Keratinocyte (primary cell): ENCODE measurements around the gene MVP. TPM values are rescaled to one million over a fixed set of nuclear protein-coding genes. Genes with fewer than 3 reads are reported as not detected.

Experiments
- DNase-seq: peaks from one replicate; pipeline ENCODE4 v3.0.0-alpha.2; 2011; ENCODE audit warnings: low read depth, missing footprints, low spot score
- FAIRE-seq: peaks from 2 replicates; lab custom pipeline; 2011; peaks lifted over from hg19 to GRCh38; lab: Jason Lieb, UNC
- H2AFZ ChIP-seq: 2 replicates; pipeline ENCODE4 v1.6.0; 2012; ENCODE audit warnings: low read length, control low read depth, inconsistent platforms; ENCODE audit not compliant: control insufficient read depth
- H3K27ac ChIP-seq: 2 replicates; pipeline ENCODE4 v1.5.1; 2011; ENCODE audit warnings: low read length; ENCODE audit not compliant: control insufficient read depth, insufficient read depth
- H3K27me3 ChIP-seq: 3 replicates; pipeline ENCODE4 v1.6.0; 2011; ENCODE audit warnings: low read length; ENCODE audit not compliant: control insufficient read depth, insufficient read depth; ENCODE audit errors: extremely low read depth
- H3K36me3 ChIP-seq, 2 experiments: 2 replicates in 1 of 2; 3 replicates in 1 of 2; pipeline ENCODE4 v1.5.1; 2011; ENCODE audit warnings: low read length in 2 of 2, mild to moderate bottlenecking in 1 of 2; ENCODE audit not compliant: control insufficient read depth in 2 of 2, insufficient read depth in 2 of 2; ENCODE audit errors: extremely low read depth in 1 of 2
- H3K4me1 ChIP-seq: 3 replicates; pipeline ENCODE4 v1.5.1; 2011; ENCODE audit warnings: low read length; ENCODE audit not compliant: control insufficient read depth, insufficient read depth; ENCODE audit errors: extremely low read depth
- H3K4me2 ChIP-seq: 3 replicates; pipeline ENCODE4 v1.6.0; 2011; ENCODE audit warnings: low read depth, low read length; ENCODE audit not compliant: control insufficient read depth, insufficient read depth; ENCODE audit errors: extremely low read depth
- H3K4me3 ChIP-seq, 3 experiments: fragments of 200-600 bp in 1 of 3; sonication (generic) in 1 of 3; 2 replicates in 2 of 3; 3 replicates in 1 of 3; pipeline ENCODE4 v1.5.1; 2011 to 2016; ENCODE audit warnings: low read length in 3 of 3, mild to moderate bottlenecking in 3 of 3, control low read depth in 2 of 3, inconsistent platforms in 1 of 3, low read depth in 1 of 3, mixed read lengths in 1 of 3, mixed run types in 1 of 3, moderate library complexity in 1 of 3; ENCODE audit not compliant: control insufficient read depth in 2 of 3, insufficient read depth in 2 of 3; ENCODE audit errors: extremely low read depth in 1 of 3
- H3K79me2 ChIP-seq: 2 replicates; pipeline ENCODE4 v1.6.0; 2012; ENCODE audit warnings: low read length; ENCODE audit not compliant: control insufficient read depth, insufficient read depth
- H3K9ac ChIP-seq: 3 replicates; pipeline ENCODE4 v1.6.0; 2011; ENCODE audit warnings: low read length; ENCODE audit not compliant: control insufficient read depth, insufficient read depth; ENCODE audit errors: extremely low read depth
- H3K9me1 ChIP-seq: 3 replicates; pipeline ENCODE4 v1.6.0; 2011; ENCODE audit warnings: low read length; ENCODE audit not compliant: control insufficient read depth, insufficient read depth; ENCODE audit errors: extremely low read depth
- H3K9me3 ChIP-seq: 2 replicates; pipeline ENCODE4 v1.5.1; 2012; ENCODE audit warnings: low read depth, low read length; ENCODE audit not compliant: control insufficient read depth
- H4K20me1 ChIP-seq: 3 replicates; pipeline ENCODE4 v1.6.0; 2011; ENCODE audit warnings: low read length; ENCODE audit not compliant: control insufficient read depth, insufficient read depth; ENCODE audit errors: extremely low read depth
- CTCF ChIP-seq, 3 experiments: IDR thresholded peaks in 1 of 3; conservative IDR thresholded peaks in 1 of 3; optimal IDR thresholded peaks in 1 of 3; 2 replicates in 2 of 3; 3 replicates in 1 of 3; pipeline versions ENCODE3 to v1.5.1; 2011; ENCODE audit warnings: low read length in 3 of 3, mild to moderate bottlenecking in 3 of 3, moderate library complexity in 2 of 3, control low read depth in 1 of 3, inconsistent platforms in 1 of 3; ENCODE audit not compliant: insufficient read depth in 2 of 3; ENCODE audit errors: extremely low read depth in 1 of 3
- EZH2 ChIP-seq: IDR thresholded peaks from one replicate; pipeline ENCODE4 v1.6.1; 2012; ENCODE audit warnings: inconsistent platforms, mild to moderate bottlenecking, low read length, moderate library complexity
- dilution Hi-C: fragments of 300-500 bp; cut with MboI; formaldehyde crosslinking; loops from one replicate; pipeline ENCODE4 v1.7.0; 2020; ENCODE audit warnings: low sequenced_read_pairs; ENCODE audit not compliant: extremely low pct_ligation_motif_present
- polyA plus RNA-seq, 5 experiments: library from polyadenylated mRNA; depleted of rRNA in 3 of 5; stranded (reverse) in 3 of 5; stranded (forward) in 1 of 5; unstranded in 1 of 5; fragments of >200 nt; gene quantifications; 1 replicate in 1 of 5; 2 replicates in 3 of 5; 3 replicates in 1 of 5; pipeline versions ENCODE4 v1.2.1 to v1.2.3, GENCODE V29; 2011 to 2012; ENCODE audit warnings: missing spikeins in 2 of 5, low read depth in 1 of 5, low replicate concordance in 1 of 5

MVP gene
- polyA plus RNA-seq, 1 donor (not counting 4 experiments of a cell fraction or from before 2014, with no cell fraction given), result 148 TPM

- Histone ChIP-seq H3K4me3 (no peak overlapping the region), H3K79me2 (peaks cover 22% of the 10 kb centered on the region), H2AFZ (no peak overlapping the region), H4K20me1 (no peaks in the 10 kb centered on the region), H3K4me2 (no peak overlapping the region), H3K9me1 (peaks cover 2% of the 10 kb centered on the region), H3K9ac (no peak overlapping the region), H3K27ac (no peak overlapping the region), H3K9me3 (no peaks in the 10 kb centered on the region), H3K4me1 (peaks cover 43% of the 10 kb centered on the region), H3K27me3 (peaks cover 15% of the 10 kb centered on the region), H3K36me3 (peaks cover 5 to 9% of the 10 kb centered on the region in 2 experiments)
- dilution Hi-C loops, result no loop called here
- FAIRE-seq (no peak), DNase-seq (no peak)
- TF ChIP-seq CTCF (optimal IDR thresholded peaks at IDR 0.05 in 1 of 3, IDR thresholded peaks at IDR 0.05 in 1 of 3, conservative IDR thresholded peaks at IDR 0.05 in 1 of 3; ENCODE audit: extremely low read depth in 1 of 3, insufficient read depth in 2 of 3, low read length in 3 of 3), result no peak
- peak; percentile 54 for TF ChIP-seq EZH2
Observed at GRCh38 chr16:29812754-29813643, 7.3 kb upstream of the MVP start.

- Histone ChIP-seq H3K9me3 (no peaks in the 10 kb centered on the region), H2AFZ (no peak overlapping the region), H3K4me1 (peaks cover 37% of the 10 kb centered on the region), H4K20me1 (no peaks in the 10 kb centered on the region), H3K27ac (no peak overlapping the region), H3K27me3 (peaks cover 15% of the 10 kb centered on the region), H3K36me3 (peaks cover 6 to 8% of the 10 kb centered on the region in 2 experiments), H3K4me3 (no peak overlapping the region), H3K79me2 (peaks cover 20% of the 10 kb centered on the region), H3K9ac (no peak overlapping the region), H3K9me1 (peaks cover 2% of the 10 kb centered on the region), H3K4me2 (no peak overlapping the region)
- no peak for TF ChIP-seq EZH2
- TF ChIP-seq CTCF (optimal IDR thresholded peaks at IDR 0.05 in 1 of 3, IDR thresholded peaks at IDR 0.05 in 1 of 3, conservative IDR thresholded peaks at IDR 0.05 in 1 of 3; ENCODE audit: extremely low read depth in 1 of 3, insufficient read depth in 2 of 3, low read length in 3 of 3), result no peak
- no peak for FAIRE-seq
- DNase-seq, result no peak
- dilution Hi-C loops, result no loop called here
Observed at GRCh38 chr16:29813644-29814562, 6.4 kb upstream of the MVP start.
